ENCODE data around the gene STAT6. TPM values are rescaled to one million over a fixed set of nuclear protein-coding genes. Genes with fewer than 3 reads are reported as not detected.
"Not testable (repeated sequence)": the region's sequence is repeated elsewhere in the genome, so short reads cannot be mapped to it uniquely, and the experiment has no call there.

Gene STAT6
- polyA plus RNA-seq, 10 donors: 32.6 to 53.5 (median 40.8) TPM

DNA sequence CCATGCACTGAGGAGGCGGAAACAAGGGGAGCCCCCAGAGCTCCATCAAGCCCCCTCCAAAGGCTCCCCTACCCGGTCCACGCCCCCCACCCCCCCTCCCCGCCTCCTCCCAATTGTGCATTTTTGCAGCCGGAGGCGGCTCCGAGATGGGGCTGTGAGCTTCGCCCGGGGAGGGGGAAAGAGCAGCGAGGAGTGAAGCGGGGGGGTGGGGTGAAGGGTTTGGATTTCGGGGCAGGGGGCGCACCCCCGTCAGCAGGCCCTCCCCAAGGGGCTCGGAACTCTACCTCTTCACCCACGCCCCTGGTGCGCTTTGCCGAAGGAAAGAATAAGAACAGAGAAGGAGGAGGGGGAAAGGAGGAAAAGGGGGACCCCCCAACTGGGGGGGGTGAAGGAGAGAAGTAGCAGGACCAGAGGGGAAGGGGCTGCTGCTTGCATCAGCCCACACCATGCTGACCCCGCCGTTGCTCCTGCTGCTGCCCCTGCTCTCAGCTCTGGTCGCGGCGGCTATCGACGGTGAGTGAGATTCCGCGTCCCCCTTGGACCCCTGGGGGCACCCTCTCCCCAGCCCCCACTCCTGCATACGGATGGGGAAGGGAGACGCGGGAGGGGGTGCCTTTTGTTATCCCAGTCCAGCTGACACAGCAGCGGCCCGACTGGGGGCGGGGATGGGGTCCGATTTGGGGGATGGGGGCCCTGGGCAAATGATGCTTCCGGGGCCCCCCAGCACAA, 17.5 kb upstream of the STAT6 start:
- no peak for DNase-seq

DNA sequence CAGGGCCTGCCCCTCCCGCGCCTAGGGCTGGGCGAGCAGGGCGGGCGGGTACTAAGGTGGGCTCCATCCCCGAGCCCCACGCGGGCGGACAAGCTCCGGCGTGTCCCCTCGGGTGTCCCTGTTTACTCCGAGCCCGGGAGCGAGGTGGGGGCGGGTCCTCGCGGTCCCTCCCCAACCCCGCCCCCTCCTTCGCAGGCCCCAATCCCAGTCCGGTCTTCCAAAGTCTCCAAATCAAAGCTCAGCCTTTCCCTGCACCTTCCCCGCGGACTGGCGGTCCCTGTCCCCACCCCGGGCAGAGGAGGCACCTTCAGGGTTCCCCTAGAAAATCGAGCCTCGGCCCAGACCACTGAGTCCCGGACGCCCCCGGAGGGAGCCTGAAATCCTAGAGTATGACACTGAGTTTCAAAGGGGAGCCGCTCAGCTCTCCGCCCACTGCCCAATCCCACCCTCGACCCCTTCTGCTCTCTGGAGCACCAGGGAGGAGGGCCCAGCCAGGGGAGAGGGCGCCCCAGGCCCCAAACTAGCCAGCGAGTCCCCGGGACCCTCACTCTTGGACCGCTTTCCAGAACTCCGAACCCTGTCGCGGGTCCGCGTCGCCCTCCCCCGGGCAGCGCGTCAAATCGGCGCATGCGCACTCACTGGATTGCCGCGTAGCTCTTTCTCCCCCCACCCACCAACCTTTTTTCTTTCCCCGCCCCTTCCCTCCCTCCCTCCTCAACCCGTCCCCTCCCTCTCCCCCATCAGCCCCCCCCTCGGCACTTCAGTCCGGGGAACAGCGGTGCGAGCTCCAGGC, 16.8 kb upstream of the STAT6 start, which contains the start of gene LRP1:
Gene LRP1, plus strand, starts transcription at position 758 of the 793 bp plus-strand sequence. CDS start 482 bp downstream, outside the sequence.
- DNase-seq: peak; percentile 88 to 97 (median 94)

DNA sequence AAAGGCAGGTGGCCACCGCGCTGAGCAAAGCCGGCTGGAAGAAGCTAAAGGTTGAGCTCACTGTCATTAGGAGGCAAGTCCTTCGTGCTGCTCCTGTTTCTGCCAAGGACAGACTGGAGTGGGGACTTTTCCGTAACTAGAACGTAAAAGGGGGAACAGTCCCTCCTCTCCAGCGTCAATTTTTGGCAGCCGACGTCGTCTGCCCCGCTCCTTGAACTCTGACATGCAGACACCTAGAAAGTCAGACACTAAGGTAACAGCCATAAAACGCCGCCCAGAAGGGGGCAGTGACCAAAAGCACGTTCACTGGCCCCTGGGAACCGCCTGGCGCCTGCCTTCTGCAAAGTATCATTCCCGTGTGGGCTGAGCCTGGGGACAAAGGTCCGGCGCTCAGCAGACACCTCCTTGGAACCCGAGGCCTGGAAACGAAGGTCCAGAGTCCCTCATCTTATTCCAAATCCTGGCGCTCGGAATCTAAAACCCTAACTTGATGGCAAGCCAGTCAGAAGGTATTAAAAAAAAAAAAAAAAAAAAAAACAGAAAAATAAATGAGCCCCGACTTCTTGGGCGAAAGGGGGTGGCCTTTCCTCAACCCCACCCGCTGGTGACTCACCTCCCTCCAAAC, 16.1 kb upstream of the STAT6 start:
- DNase-seq: peak in 1 of 3 donors; percentile 71

DNA sequence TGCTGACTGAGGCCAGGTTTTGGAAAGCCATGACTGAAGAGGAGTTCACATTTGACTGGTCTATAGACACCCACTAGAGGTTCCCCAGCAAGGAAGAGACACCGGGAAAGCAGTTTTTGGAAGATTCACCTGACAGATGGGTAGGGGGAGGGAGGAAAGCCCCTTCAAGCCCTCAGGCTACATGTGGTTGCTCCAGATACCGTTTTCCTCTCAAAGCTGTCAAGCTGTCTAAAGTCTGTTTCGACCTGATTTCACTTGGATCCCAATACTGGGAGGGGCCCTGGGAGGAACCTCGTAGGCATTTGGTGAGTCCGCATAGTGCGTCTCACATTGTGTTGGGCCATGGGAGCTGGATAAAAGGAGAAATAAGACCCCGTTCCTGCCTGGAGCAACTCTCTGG, 15.4 kb upstream of the STAT6 start:
- DNase-seq: no peak

DNA sequence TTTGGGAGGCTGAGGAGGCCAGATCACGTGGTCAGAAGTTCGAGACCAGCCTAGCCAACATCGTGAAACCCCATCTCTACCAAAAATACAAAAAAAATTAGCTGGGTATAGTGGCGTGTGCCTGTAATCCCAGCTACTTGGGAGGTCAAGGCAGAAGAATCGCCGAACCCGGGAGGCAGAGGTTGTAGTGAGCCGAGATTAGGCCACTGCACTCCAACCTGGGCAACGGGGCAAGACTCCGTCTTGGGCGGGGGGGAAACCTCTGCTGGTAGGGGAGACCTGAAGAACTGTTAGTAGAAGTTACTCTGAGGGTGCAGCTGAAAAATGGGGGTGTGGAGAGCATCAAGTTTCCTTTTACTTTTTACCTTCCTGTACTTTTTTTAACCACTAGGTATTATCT, 14.9 kb upstream of the STAT6 start:
- DNase-seq: no peak

DNA sequence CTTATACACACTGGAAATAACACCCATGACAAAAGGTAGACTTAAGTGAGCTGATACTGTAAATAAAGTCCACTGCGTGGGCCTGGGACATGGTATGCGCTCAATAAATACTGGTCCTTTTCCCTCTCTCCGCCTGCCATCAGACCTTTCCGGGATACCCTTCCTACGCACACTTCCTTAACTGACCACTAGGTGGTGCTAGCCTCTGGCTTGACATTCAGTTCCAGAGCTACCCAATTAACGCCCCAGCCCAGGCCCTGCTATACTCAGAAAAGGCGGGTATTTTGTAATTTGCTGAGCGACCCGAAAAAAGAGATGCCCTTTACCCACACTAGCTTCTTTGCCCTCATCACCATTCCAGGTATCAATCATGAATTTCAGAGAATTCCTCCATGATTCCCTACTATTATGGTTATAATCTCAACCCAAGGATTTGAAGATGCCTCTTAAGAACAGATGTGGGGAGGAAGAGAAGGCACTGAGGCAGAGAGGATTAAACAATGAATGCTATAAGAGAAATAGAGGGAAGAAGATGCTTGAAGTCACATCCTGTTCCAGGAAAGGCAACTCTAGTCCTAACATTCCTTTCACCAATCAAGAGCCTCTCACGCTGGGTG, 13.2 kb upstream of the STAT6 start:
- DNase-seq: peak in 2 of 3 donors; percentile 81 to 88

DNA sequence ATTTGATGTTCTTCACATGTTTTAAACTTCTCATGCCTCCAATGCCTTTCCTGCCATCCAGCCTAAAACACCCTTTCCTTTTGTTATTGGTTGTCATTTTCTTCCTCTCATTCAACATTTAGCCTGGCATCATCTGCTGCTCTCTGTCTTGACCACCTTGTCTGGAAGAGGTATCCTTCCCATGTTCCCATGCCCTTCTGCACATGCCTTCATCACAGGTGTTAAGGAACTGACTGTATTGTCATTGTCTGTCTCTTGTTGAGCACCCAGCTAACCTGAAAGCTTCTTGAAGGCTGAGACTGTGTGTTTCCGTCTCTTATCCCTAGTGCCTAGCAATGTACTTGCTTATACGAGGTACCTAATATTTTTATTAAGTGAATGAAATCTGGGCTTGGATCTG, 12.7 kb upstream of the STAT6 start:
- DNase-seq: no peak

DNA sequence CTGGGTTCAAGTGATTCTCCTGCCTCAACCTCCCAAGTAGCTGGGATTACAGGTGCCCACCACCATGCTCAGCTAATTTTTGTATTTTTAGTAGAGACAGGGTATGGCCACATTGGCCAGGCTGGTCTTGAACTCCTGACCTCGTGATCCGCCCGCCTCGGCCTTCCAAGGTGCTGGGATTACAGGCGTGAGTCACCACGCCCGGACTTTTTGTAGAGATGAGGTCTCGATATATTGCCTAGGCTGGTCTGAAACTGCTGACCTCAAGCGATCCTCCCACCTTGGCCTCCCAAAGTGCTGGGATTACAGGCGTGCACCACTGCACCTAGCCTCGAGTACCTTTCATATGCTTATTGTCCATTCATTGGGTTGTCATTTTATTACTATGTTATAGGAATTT, 9.6 kb upstream of the STAT6 start:
- DNase-seq: not testable (repeated sequence)

DNA sequence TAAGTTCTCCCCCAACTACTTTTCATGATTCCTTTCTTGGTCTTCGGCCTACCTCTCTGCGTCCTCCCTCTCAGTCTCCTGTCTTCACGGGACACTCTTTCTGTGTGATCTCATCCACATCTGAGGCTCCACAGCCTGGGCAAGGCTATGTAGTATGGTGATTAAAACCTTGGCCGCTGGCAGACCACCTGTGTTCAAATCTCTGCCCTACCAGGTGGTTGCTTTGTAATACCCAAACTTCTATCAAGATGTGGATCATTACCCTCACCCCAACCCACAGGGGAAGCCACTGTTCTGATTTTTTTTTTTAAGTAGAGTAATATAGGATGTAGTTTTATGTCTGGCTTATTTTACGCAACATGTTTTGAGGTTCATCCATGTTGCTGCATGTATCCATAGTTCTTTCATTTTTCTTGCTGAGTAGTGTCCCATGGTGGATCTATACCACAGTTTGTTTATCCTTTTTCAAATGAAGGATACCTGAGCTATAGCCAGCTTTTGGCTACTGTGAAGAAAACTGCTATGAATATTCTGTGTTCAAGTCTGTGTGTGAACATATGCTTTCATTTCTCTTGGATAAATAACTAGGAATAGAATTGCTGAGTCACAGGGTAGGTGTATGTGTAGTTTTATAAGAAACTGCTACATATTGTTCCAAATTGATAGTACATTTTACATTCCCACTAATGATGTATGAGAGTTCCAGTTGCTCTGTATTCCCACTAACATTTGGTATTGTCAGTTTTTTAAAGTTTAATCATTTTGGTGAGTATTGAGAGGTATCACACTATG, 8.3 kb upstream of the STAT6 start:
- no peak for DNase-seq

DNA sequence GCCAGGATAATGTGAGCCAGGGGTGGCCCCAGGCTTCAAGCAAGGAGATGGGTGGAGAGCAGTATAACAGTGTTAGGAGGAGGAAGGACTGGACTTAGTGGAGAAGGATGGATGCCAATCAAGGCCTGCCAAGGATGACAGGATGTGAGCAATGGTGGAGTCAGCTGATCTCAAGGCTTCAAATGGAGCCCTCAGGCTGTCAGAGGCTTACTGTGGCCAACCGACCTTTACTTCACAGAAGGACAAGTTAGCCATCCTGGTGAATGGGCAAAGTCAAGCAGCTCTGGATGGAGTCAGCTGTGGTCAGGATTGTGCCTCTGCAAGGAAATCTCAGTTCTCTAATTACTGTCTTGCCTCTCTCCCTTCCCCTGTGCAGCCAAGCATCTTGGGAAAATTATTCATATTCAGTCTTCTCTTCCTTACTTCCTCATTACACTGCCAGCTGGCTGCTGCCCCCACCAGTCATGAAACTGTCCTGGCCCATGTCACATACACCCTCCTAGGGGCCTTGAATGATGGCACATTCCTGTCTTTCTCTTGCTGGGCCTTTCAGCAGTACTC, 7.6 kb upstream of the STAT6 start:
- peak in 1 of 3 donors; percentile 37 for DNase-seq

DNA sequence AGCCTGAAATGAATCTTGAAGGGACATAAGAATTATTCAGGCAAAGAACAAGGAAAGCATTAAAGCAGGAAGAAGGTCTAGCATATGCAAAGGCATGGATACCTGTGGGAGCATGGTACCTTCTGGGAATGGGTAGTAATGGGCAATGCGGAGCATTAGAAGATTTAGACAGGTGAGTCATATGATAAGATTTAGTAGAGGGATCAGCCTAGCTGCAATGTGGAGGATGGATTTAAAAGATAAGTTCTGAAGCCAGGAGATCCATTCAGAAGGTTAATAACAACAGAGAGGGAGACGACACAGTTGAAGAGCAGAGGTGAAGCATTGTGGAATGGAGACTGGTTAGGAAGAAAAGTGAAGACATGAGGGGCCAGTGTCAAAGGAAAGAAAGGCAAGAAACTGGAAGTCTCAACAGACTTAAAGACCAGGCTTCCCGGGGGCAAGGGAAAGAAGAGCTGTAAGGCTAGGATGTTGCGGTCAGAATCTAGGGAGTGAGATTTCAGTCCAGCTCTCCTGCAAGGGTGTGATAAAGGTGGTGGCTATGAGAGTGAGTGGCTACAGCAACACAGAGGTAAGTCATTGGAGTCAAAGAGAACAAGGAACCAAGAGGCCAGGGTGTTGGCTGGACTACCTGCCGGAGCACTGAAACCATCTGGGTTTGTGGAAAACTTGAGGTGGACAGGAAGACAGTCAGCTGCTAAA, 5.6 kb upstream of the STAT6 start:
- no peak for DNase-seq

DNA sequence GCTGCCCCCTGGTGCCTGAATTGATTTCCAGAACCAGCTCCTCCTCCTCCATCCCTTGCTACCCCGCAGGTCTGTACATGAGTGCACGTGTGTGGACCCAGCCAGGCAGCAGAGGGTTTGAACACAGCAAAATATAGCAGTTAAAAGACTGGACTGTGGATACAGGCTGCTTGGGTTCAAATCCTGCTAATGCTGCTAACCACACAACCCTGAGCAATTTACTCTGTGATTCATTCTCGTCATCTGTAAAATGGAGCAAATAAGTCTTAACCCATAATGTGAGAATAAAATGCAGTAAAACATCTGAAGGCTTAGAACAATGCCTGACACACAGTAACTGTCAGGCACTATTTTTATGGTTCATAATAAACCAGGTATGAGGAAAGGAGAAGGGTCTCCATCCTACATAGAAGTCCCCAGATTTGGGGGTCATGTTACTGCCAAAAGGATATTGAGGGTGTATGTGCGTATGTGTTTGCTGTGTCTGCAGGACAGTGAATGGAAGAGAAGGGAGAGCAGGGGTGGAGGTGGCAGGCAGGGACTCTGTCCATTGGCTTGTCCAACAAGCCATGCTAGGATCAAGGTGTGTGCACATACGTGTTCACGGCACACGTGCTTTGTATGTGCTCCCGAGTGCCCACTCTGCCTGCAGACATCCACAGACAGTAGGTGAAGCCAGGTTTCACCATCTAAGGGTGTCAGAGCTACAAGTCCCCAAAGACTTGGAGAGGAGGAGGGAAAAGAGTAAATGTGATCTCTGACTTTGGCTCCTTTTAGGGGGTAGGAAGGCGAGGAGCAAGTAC, 1.5 kb upstream of the STAT6 start:
- DNase-seq: no peak

DNA sequence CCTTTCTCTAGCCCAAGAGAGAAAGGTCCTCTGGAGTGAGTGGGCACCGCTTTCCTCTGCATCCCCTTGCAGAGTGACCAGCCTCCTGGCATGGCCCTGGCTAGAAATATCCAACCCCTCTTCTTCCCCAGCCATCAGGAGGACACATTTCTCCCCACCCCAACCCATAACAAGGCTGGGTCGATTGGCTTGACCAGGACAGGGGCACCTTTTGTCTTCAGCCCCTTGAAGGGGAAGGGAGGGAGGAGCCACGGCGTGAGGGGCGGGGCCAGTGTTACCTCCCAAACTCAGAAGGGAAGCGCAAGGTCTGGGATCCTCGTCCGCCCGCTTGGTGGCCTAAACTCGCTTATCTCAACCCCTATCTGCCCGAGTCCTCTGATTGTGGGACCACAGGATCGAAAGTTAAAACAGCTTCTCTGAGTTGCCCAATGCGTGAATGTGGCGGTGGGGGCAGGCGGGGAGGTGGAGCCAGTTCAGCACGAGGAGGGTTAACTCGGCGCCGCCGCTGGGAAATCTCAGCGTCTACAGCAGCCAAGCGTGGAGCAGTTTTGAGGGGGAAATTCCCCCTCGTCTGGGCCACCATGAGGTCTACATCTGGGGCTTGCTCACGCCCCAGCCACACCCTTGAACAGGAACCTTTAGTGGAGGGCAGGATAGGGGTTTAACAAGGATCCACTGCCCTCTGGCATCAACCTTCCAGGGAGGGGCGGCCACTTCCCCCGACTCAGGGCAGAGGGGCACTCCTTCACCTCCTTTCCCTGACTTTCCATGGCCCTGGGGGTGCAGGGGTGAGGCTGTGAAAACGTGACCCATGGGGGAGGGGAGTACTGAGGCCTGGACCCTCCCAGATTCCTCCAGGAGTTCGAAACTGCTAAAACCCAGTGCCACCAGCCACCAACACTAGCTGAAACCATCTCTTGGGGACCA, 795 bp downstream of the STAT6 start:
- DNase-seq: peak in 1 of 3 donors; percentile 78

DNA sequence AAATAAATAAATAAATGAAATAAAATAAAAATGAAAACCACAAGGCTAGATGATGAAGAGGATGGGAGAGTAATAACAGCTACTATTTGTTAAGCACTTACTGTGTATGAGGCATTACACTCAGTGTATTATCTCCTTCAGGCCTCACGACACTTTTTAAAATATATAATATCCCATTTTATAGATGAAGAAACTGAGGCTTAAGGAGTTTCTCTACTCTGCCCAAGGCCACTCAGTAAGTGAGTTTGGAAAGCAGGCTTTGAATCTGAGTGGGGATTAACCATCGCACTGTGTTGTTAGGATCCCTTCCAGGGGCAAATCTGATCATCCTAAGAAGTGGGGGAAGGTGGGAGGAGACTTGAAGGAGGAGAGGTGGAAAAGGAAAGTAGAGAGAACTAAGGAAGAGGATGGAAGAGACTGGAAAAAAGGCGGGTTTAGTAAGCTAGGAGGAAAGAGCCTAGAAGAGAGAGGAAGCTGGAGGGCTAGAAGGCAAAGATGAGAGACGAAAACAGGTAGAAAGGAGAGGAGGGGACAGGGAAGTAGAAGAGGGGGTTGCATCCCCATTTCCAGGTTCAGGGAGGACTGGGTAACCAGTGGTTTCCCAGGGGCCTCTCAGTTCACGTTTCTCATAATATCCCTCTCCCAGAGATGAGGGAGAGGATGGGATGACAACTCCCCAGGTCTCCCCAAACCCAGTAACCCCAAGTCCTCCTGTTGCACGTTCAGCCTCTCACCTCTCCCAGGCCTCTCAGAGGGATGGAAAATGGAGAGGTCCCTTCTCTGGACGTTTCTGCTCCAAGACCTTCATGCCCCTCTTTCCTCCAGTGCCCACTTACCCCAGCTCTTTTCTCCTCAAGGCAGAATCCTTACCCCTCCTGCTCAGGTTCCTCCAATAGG, 1.7 kb downstream of the STAT6 start:
- no peak for DNase-seq

DNA sequence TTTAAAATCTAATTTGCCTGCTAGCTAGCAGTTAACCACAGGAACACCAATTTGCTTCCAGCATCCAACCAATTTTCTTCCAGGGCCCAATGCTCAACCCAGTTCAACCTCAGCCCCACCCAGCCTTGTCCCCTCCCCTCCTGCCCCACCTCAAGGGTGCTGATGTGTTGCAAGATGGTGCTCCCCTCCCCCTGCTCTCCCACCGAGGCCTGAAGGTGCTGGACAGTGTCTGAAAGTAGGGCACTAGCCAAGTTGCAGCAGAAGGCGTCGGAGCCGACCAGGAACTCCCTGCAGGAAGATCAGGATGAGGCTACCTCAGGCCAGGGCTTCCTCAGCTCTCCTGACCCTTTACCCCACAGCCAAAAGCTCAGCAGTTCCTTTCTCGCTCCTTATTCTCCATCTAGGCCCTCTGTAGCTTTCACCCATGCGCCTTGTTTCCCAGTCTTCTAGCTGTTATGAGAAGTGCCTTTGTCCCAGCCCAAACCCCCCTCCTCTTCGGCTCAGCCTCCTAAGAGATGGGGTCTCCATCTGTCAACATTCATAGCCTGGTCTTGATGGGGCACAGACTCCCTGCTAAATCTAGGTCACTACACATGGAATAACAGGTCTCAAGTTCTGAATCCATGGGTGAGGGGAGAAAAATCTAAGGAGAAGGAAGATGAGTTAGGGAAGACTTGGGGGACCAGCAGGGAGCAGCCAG, 3.6 kb downstream of the STAT6 start:
- no peak for DNase-seq

DNA sequence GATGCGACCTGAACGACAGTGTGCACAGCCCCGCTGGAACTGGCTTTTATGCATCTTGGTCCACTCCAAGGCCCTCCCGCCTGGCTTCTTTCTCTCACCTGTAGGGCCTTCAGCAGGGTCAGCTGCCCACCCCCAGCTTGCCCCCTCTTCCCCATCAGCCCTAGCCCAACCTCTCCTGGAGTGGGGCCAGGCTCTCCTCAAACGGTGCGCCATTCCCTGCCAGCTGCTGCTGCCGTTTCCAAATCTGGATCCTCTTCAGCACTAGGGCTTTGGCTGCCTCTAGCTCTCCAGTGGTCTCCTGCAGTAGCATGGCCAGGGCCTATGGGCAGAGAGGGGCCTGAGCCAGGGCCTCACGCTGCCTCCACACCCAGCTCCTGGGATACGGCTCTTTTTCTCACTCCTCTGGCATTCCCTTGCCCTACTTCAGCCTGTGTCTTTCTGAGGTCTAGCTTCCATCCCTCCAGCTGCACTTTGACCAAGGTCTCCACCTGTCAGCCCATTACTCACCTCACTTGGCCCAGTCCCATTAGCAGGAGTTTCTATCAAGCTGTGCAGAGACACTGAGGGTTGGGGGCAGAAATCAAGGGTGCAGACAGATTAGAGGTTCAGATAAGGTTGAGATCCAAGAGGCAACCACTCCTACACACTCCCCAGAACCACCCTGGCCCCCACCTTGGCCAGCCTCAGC, 5.0 kb downstream of the STAT6 start:
- DNase-seq: no peak
